ENCODE data around the gene HPS1.

HPS1 gene

GRCh38 chr10:98469001-98469931 is 22.5 kb upstream of the HPS1 start:
- no peaks in the 10 kb centered on the region for H3K36me3 ChIP-seq (replicated peaks in 1 of 2; ENCODE audit: control insufficient read depth in 2 of 2, insufficient read depth in 2 of 2, low read length in 2 of 2)
- no peak overlapping the region for H3K23ac ChIP-seq (ENCODE audit: low read depth, low read length, poor library complexity)
- no peaks in the 10 kb centered on the region for H3K9me3 ChIP-seq (replicated peaks in 1 of 2; ENCODE audit: control insufficient read depth in 2 of 2, insufficient read depth in 1 of 2, low read depth in 1 of 2, low read length in 2 of 2)
- no peak overlapping the region for H2AK5ac ChIP-seq (ENCODE audit: low read depth, low read length)
- no peak overlapping the region for H3K4me2 ChIP-seq (ENCODE audit: insufficient read depth, low read length, poor library complexity, severe bottlenecking)
- DNase-seq (ENCODE audit: low spot score), result no peak
- H4K8ac ChIP-seq (ENCODE audit: low read depth, low read length), result no peak overlapping the region
- no peak overlapping the region for H2AFZ ChIP-seq (ENCODE audit: low read length)
- no peak overlapping the region for H4K91ac ChIP-seq (ENCODE audit: low read depth, low read length, poor library complexity)
- H2BK5ac ChIP-seq (ENCODE audit: low read length), result no peak overlapping the region
- WGBS, 2 donors (ENCODE audit: extremely low coverage in 2 of 2, insufficient read length in 2 of 2, insufficient replicate concordance in 1 of 2), result no CpG with 5 or more reads among the region's 2 CpGs
- H3K79me1 ChIP-seq (ENCODE audit: low read depth, low read length), result no peaks in the 10 kb centered on the region
- H3K27me3 ChIP-seq (ENCODE audit: control insufficient read depth in 3 of 3, insufficient read depth in 3 of 3, low read depth in 1 of 3, low read length in 3 of 3), result peaks cover 0 to 15% (median 0%) of the 10 kb centered on the region in 3 experiments
- no peak overlapping the region for H2BK15ac ChIP-seq (ENCODE audit: low read length)
- no peak overlapping the region for H3K9ac ChIP-seq (ENCODE audit: low read depth, low read length, poor library complexity)
- H3K18ac ChIP-seq (ENCODE audit: low read length), result no peak overlapping the region
- H3K4me3 ChIP-seq (ENCODE audit: low read length in 2 of 2), result no peak overlapping the region
- no peak overlapping the region for H3K27ac ChIP-seq (replicated peaks; ENCODE audit: low read length)
- H2BK12ac ChIP-seq (ENCODE audit: low read length), result peak overlapping the region; percentile 10
- H3K14ac ChIP-seq (ENCODE audit: low read length), result no peak overlapping the region
- H3K4me1 ChIP-seq (ENCODE audit: control insufficient read depth in 2 of 2, insufficient read depth in 1 of 2, low read depth in 1 of 2, low read length in 2 of 2), result peaks cover 1 to 10% of the 10 kb centered on the region in 2 donors
- no peak overlapping the region for H3K4ac ChIP-seq (ENCODE audit: low read length)
- no peak overlapping the region for H2BK120ac ChIP-seq (ENCODE audit: low read depth, low read length)

DNA sequence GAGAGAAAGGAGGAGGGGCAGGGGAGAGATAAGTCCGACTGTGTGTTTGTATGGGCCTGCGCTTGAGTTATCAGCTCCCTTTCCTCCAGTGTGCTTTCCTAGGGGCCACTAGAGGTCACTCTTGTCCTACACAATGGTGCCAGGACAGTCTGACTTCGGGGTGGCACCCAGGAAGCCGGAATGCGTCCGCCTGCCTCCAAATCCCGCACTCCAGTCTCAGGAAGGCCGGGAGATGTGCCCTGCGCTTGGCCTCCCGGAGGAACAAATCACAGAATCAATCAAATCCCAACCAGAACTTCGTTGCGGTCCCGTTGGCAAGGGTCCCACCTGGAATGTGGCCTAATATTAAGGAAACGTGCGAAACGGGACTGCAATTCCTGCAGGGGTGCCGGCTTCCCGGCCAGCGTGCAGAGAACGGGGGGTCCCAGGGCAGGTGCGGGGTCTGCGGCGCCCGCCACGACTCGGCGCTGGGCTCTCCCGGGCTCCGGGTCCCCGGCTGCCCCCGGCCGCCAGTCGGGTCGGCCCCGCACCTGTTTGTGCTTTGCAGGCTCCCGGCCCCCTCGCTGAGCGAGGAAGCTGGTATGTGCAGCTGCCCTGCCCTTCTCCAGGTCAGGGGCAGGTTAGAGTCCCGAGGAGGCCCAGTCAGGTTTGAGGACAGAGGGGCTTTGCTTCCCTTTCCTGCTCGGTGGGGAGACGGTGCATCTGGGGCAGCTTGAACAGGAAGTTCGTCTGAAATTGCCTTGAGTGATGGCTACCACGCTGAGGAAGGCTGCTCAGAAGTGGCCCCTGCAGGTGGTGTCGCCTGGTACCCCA is 21.0 kb upstream of the HPS1 start:
- peak overlapping the region; percentile 39 for H3K4ac ChIP-seq (ENCODE audit: low read length)
- peaks cover 1 to 10% of the 10 kb centered on the region in 2 donors for H3K4me1 ChIP-seq (ENCODE audit: control insufficient read depth in 2 of 2, insufficient read depth in 1 of 2, low read depth in 1 of 2, low read length in 2 of 2)
- H3K9ac ChIP-seq (ENCODE audit: low read depth, low read length, poor library complexity), result no peak overlapping the region
- peak overlapping the region; percentile 28 for H2AK5ac ChIP-seq (ENCODE audit: low read depth, low read length)
- peak overlapping the region; percentile 90 for H2BK120ac ChIP-seq (ENCODE audit: low read depth, low read length)
- no peak overlapping the region for H4K8ac ChIP-seq (ENCODE audit: low read depth, low read length)
- H2BK5ac ChIP-seq (ENCODE audit: low read length), result peak overlapping the region; percentile 30
- H3K23ac ChIP-seq (ENCODE audit: low read depth, low read length, poor library complexity), result no peak overlapping the region
- H3K27me3 ChIP-seq (ENCODE audit: control insufficient read depth in 3 of 3, insufficient read depth in 3 of 3, low read depth in 1 of 3, low read length in 3 of 3), result peaks cover 0 to 11% (median 0%) of the 10 kb centered on the region in 3 experiments
- H2BK12ac ChIP-seq (ENCODE audit: low read length), result peak overlapping the region; percentile 61
- peak; percentile 82 for DNase-seq (ENCODE audit: low spot score)
- no peak overlapping the region for H3K27ac ChIP-seq (replicated peaks; ENCODE audit: low read length)
- H3K36me3 ChIP-seq (replicated peaks in 1 of 2; ENCODE audit: control insufficient read depth in 2 of 2, insufficient read depth in 2 of 2, low read length in 2 of 2), result no peaks in the 10 kb centered on the region
- H3K14ac ChIP-seq (ENCODE audit: low read length), result no peak overlapping the region
- H2AFZ ChIP-seq (ENCODE audit: low read length), result peak overlapping the region; percentile 73
- H3K4me2 ChIP-seq (ENCODE audit: insufficient read depth, low read length, poor library complexity, severe bottlenecking), result no peak overlapping the region
- no peaks in the 10 kb centered on the region for H3K79me1 ChIP-seq (ENCODE audit: low read depth, low read length)
- peak overlapping the region; percentile 94 for H3K18ac ChIP-seq (ENCODE audit: low read length)
- no peak overlapping the region for H3K4me3 ChIP-seq (ENCODE audit: low read length in 2 of 2)
- H2BK15ac ChIP-seq (ENCODE audit: low read length), result peak overlapping the region; percentile 52
- no peak overlapping the region for H4K91ac ChIP-seq (ENCODE audit: low read depth, low read length, poor library complexity)
- H3K9me3 ChIP-seq (replicated peaks in 1 of 2; ENCODE audit: control insufficient read depth in 2 of 2, insufficient read depth in 1 of 2, low read depth in 1 of 2, low read length in 2 of 2), result no peaks in the 10 kb centered on the region
- no CpG with 5 or more reads among the region's 44 CpGs for WGBS, 2 donors (ENCODE audit: extremely low coverage in 2 of 2, insufficient read length in 2 of 2, insufficient replicate concordance in 1 of 2)

DNA sequence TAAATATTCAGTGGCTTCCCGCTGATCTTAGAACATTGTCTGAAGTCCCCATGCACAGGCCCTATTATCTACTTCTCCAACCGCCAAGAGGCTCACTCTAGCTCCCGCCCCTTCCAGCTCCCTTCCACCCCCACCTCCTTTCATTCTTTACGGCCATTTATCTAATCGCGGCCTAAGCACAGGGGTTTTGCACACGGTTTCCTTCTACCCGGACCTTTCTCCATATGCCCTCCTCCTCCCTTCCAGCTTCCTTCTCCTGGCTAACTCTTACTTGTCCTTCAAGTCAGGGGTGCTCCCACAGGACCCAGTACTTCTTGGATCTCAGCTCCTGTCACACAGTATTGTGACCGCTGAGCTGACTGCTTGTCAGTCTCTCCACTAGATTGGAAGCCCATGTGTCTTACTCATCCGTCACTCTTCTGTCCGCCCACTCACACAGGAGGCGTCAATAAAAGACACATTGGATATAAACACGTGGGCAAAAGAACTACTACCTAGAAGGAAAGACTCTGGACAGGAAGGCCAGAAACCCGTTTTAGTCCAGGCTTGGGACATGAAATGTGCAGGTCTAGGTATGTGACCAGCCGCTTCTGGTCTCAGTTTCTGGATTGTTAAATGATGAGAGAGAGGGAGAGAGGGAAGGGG is 20.2 kb upstream of the HPS1 start:
- H3K79me1 ChIP-seq (ENCODE audit: low read depth, low read length), result no peaks in the 10 kb centered on the region
- peak overlapping the region; percentile 1 for H2BK15ac ChIP-seq (ENCODE audit: low read length)
- no peak overlapping the region for H3K9ac ChIP-seq (ENCODE audit: low read depth, low read length, poor library complexity)
- H3K14ac ChIP-seq (ENCODE audit: low read length), result no peak overlapping the region
- H2BK120ac ChIP-seq (ENCODE audit: low read depth, low read length), result no peak overlapping the region
- H2BK12ac ChIP-seq (ENCODE audit: low read length), result no peak overlapping the region
- H3K4ac ChIP-seq (ENCODE audit: low read length), result no peak overlapping the region
- H3K4me1 ChIP-seq (ENCODE audit: control insufficient read depth in 2 of 2, insufficient read depth in 1 of 2, low read depth in 1 of 2, low read length in 2 of 2), result peaks cover 1 to 8% of the 10 kb centered on the region in 2 donors
- no peak overlapping the region for H2BK5ac ChIP-seq (ENCODE audit: low read length)
- H3K36me3 ChIP-seq (replicated peaks in 1 of 2; ENCODE audit: control insufficient read depth in 2 of 2, insufficient read depth in 2 of 2, low read length in 2 of 2), result no peaks in the 10 kb centered on the region
- WGBS, 2 donors (ENCODE audit: extremely low coverage in 2 of 2, insufficient read length in 2 of 2, insufficient replicate concordance in 1 of 2), result no CpG with 5 or more reads among the region's 15 CpGs
- H4K91ac ChIP-seq (ENCODE audit: low read depth, low read length, poor library complexity), result no peak overlapping the region
- H3K4me2 ChIP-seq (ENCODE audit: insufficient read depth, low read length, poor library complexity, severe bottlenecking), result no peak overlapping the region
- no peak overlapping the region for H4K8ac ChIP-seq (ENCODE audit: low read depth, low read length)
- peak overlapping the region; percentile 0 for H3K18ac ChIP-seq (ENCODE audit: low read length)
- no peak overlapping the region for H3K23ac ChIP-seq (ENCODE audit: low read depth, low read length, poor library complexity)
- peak overlapping the region; percentile 73 for H2AFZ ChIP-seq (ENCODE audit: low read length)
- no peaks in the 10 kb centered on the region for H3K9me3 ChIP-seq (replicated peaks in 1 of 2; ENCODE audit: control insufficient read depth in 2 of 2, insufficient read depth in 1 of 2, low read depth in 1 of 2, low read length in 2 of 2)
- no peak for DNase-seq (ENCODE audit: low spot score)
- no peak overlapping the region for H3K4me3 ChIP-seq (ENCODE audit: low read length in 2 of 2)
- no peak overlapping the region for H2AK5ac ChIP-seq (ENCODE audit: low read depth, low read length)
- peaks cover 0 to 11% (median 0%) of the 10 kb centered on the region in 3 experiments for H3K27me3 ChIP-seq (ENCODE audit: control insufficient read depth in 3 of 3, insufficient read depth in 3 of 3, low read depth in 1 of 3, low read length in 3 of 3)
- H3K27ac ChIP-seq (replicated peaks; ENCODE audit: low read length), result no peak overlapping the region

All from neuronal stem cell (in vitro differentiated cells).